Naive thymus-derived CD8-positive, alpha-beta T cell (primary cell): ENCODE results near the gene ECI1. TPM values are rescaled to one million over a fixed set of nuclear protein-coding genes. Genes with fewer than 3 reads are reported as not detected.

Experiments
- ATAC-seq, 2 donors: fragments of 150-1000 bp; cut with Tn5 transposase in 1 of 2; sonication (Bioruptor Pico), chemical (Tn5 transposase) in 1 of 2; 1 replicate in 1 of 2; 2 replicates in 1 of 2; pipeline ENCODE4 v1.10.0; 2021; ENCODE audit warnings: mild to moderate bottlenecking in 2 of 2, moderate library complexity in 2 of 2
- POLR2A ChIA-PET: fragments of 350-600 bp; sonication (Branson Sonifier 250); formaldehyde crosslinking; loops from one replicate; lab custom pipeline; 2021; ENCODE audit warnings: antibody characterized with exemption; lab: Charles Lee
- DNase-seq, 10 donors: peaks; one replicate each; pipeline versions ENCODE4 v3.0.0 to v3.0.0-alpha.2; 2020 to 2022
- H3K27ac Mint-ChIP-seq, 10 donors: one replicate each; pipeline ENCODE4 v1.8.0; 2020 to 2022; ENCODE audit warnings: mild to moderate bottlenecking in 10 of 10, mixed read lengths in 10 of 10, moderate library complexity in 4 of 10, inconsistent platforms in 1 of 10
- H3K27me3 Mint-ChIP-seq, 5 donors: one replicate each; pipeline ENCODE4 v1.8.0; 2021 to 2022; ENCODE audit warnings: mixed read lengths in 5 of 5
- H3K36me3 Mint-ChIP-seq, 3 donors: one replicate each; pipeline ENCODE4 v1.8.0; 2020 to 2022; ENCODE audit warnings: mixed read lengths in 3 of 3, mild to moderate bottlenecking in 2 of 3, inconsistent platforms in 1 of 3
- H3K4me1 Mint-ChIP-seq, 4 donors: one replicate each; pipeline ENCODE4 v1.8.0; 2021 to 2022; ENCODE audit warnings: mixed read lengths in 4 of 4
- H3K4me3 Mint-ChIP-seq, 10 donors: one replicate each; pipeline ENCODE4 v1.8.0; 2020 to 2022; ENCODE audit warnings: mild to moderate bottlenecking in 10 of 10, mixed read lengths in 10 of 10, moderate library complexity in 6 of 10, inconsistent platforms in 1 of 10
- H3K9me3 Mint-ChIP-seq, 9 donors: one replicate each; pipeline ENCODE4 v1.8.0; 2020 to 2022; ENCODE audit warnings: mixed read lengths in 9 of 9, mild to moderate bottlenecking in 3 of 9, inconsistent platforms in 1 of 9, moderate library complexity in 1 of 9
- polyA plus RNA-seq, 3 donors: library from polyadenylated mRNA; unstranded; fragments of 300-500 nt; fragmentation: Illumina TruSeq; gene quantifications; one replicate each; pipeline ENCODE4 v1.2.3, GENCODE V29; 2021
- total RNA-seq, 8 experiments: library from RNA in 2 of 8; stranded (reverse) in 2 of 8; gene quantifications; one replicate each; pipeline ENCODE4 v1.2.3 and lab custom pipeline; 2021 to 2026

Gene ECI1
- total and polyA plus RNA-seq, 5 experiments from 2014 or later = 22.1 to 40.4 (median 30.6) TPM

GRCh38 chr16:2286550-2286949, 35.2 kb upstream of the ECI1 start:
- no peak overlapping the region for H3K27ac Mint-ChIP-seq
- H3K27me3 Mint-ChIP-seq = no peaks in the 10 kb centered on the region
- POLR2A ChIA-PET = no interaction called here
- no peaks in the 10 kb centered on the region for H3K4me1 Mint-ChIP-seq
- H3K36me3 Mint-ChIP-seq = peaks cover 0 to 3% (median 0%) of the 10 kb centered on the region in 3 donors
- DNase-seq = no peak
- no peaks in the 10 kb centered on the region for H3K9me3 Mint-ChIP-seq
- no peak overlapping the region for H3K4me3 Mint-ChIP-seq
- ATAC-seq = no peak

- ATAC-seq = no peak
- Mint-ChIP-seq H3K36me3 (peaks cover 0 to 2% (median 0%) of the 10 kb centered on the region in 3 donors), H3K4me3 (no peak overlapping the region), H3K4me1 (no peaks in the 10 kb centered on the region), H3K27me3 (no peaks in the 10 kb centered on the region), H3K27ac (peak overlapping the region in 1 of 10 donors; percentile 34), H3K9me3 (no peaks in the 10 kb centered on the region)
- POLR2A ChIA-PET = no interaction called here
- no peak for DNase-seq
These were observed 34.4 kb upstream of the ECI1 start for GRCh38 chr16:2285731-2286191.

- H3K27me3 Mint-ChIP-seq = no peaks in the 10 kb centered on the region
- no peaks in the 10 kb centered on the region for H3K36me3 Mint-ChIP-seq
- H3K4me3 Mint-ChIP-seq = no peak overlapping the region
- H3K4me1 Mint-ChIP-seq = no peaks in the 10 kb centered on the region
- ATAC-seq (no peak), DNase-seq (no peak)
- no peak overlapping the region for H3K27ac Mint-ChIP-seq
- H3K9me3 Mint-ChIP-seq = no peaks in the 10 kb centered on the region
- POLR2A ChIA-PET = no interaction called here
These were observed 33.6 kb upstream of the ECI1 start for GRCh38 chr16:2284797-2285576.

- no peaks in the 10 kb centered on the region for H3K36me3 Mint-ChIP-seq
- POLR2A ChIA-PET = no interaction called here
- H3K9me3 Mint-ChIP-seq = no peaks in the 10 kb centered on the region
- no peaks in the 10 kb centered on the region for H3K27me3 Mint-ChIP-seq
- no peak overlapping the region for H3K4me3 Mint-ChIP-seq
- H3K4me1 Mint-ChIP-seq = no peaks in the 10 kb centered on the region
- H3K27ac Mint-ChIP-seq = no peak overlapping the region
- DNase-seq = no peak
- ATAC-seq = no peak
These were observed 32.8 kb upstream of the ECI1 start for GRCh38 chr16:2284001-2284770.

GRCh38 chr16:2282866-2283555, 31.6 kb upstream of the ECI1 start:
- Mint-ChIP-seq H3K36me3 (no peaks in the 10 kb centered on the region), H3K9me3 (no peaks in the 10 kb centered on the region), H3K27me3 (no peaks in the 10 kb centered on the region), H3K4me3 (no peak overlapping the region), H3K27ac (peak overlapping the region in 1 of 10 donors; percentile 13), H3K4me1 (no peaks in the 10 kb centered on the region)
- ATAC-seq (no peak), DNase-seq (no peak)
- POLR2A ChIA-PET = no interaction called here

GRCh38 chr16:2282262-2282661, 30.9 kb upstream of the ECI1 start:
- Mint-ChIP-seq H3K36me3 (no peaks in the 10 kb centered on the region), H3K27me3 (no peaks in the 10 kb centered on the region), H3K4me1 (peaks cover 0 to 2% (median 0%) of the 10 kb centered on the region in 4 donors), H3K27ac (no peak overlapping the region), H3K9me3 (no peaks in the 10 kb centered on the region), H3K4me3 (no peak overlapping the region)
- POLR2A ChIA-PET = no interaction called here
- DNase-seq (no peak), ATAC-seq (no peak)

DNA sequence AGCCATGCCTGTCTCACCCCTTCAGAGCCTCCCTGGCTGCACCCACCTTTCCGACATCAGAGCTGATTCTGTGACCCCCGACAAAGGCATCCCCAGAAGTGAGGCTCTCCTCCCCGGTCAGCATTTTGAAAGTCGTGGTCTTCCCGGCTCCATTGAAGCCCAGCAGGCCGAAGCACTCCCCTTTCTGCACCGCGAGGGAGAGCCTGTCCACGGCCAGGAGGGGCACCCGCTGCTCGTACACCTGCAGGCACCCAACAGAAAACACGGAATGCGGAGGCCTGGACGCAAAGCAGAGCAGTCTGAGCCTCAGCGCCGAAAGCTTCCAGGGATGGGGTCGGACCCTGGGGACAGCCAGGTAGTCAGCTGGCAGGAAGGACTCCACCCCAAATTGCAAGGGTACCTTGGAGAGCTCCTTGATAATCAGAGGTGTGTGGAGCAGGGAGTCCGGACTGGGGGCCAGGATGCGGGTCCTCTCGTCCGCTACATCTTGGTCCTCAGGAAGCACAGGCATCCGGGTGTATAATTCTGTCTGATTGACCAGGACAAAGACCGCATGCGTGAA, 29.7 kb upstream of the ECI1 start:
- POLR2A ChIA-PET = no interaction called here
- Mint-ChIP-seq H3K4me3 (no peak overlapping the region), H3K27ac (peak overlapping the region in 2 of 10 donors; percentile 15 to 16), H3K4me1 (peaks cover 0 to 2% (median 0%) of the 10 kb centered on the region in 4 donors), H3K9me3 (no peaks in the 10 kb centered on the region), H3K36me3 (no peaks in the 10 kb centered on the region), H3K27me3 (no peaks in the 10 kb centered on the region)
- ATAC-seq = no peak
- DNase-seq = no peak

DNA sequence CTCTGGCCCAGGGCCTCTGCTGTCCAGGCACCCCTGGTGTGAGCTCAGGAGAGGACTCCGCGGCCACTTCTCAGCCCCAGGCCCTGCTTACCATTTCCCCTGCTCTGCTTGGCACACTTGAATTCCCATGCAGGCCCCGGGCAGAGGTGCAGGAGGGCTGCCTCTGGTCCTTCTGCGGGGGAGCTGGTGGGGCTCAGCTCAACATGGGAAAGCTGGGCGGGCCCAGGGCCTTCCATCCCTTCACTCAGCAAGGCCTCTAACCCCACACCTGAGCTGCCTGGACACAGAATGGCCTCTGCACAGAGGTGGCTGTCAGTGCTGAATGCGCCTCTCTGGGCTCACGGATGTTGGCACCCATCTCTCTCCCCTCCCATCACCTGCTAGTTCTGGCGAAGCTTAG, 29.1 kb upstream of the ECI1 start:
- Mint-ChIP-seq H3K9me3 (no peaks in the 10 kb centered on the region), H3K4me1 (peaks cover 0 to 2% (median 0%) of the 10 kb centered on the region in 4 donors), H3K27ac (peak overlapping the region in 1 of 10 donors; percentile 16), H3K27me3 (no peaks in the 10 kb centered on the region), H3K36me3 (no peaks in the 10 kb centered on the region), H3K4me3 (no peak overlapping the region)
- DNase-seq (no peak), ATAC-seq (no peak)
- POLR2A ChIA-PET = no interaction called here

GRCh38 chr16:2278956-2279800, 27.8 kb upstream of the ECI1 start:
- Mint-ChIP-seq H3K4me3 (no peak overlapping the region), H3K27me3 (no peaks in the 10 kb centered on the region), H3K9me3 (no peaks in the 10 kb centered on the region), H3K27ac (no peak overlapping the region), H3K36me3 (no peaks in the 10 kb centered on the region), H3K4me1 (peaks cover 0 to 2% (median 0%) of the 10 kb centered on the region in 4 donors)
- ATAC-seq (no peak), DNase-seq (no peak)
- POLR2A ChIA-PET = interaction anchor here (0.9 kb wide), 1 partner anchor 10 kb away, joined by 4 read pairs; no protein-coding TSS in a partner anchor

DNA sequence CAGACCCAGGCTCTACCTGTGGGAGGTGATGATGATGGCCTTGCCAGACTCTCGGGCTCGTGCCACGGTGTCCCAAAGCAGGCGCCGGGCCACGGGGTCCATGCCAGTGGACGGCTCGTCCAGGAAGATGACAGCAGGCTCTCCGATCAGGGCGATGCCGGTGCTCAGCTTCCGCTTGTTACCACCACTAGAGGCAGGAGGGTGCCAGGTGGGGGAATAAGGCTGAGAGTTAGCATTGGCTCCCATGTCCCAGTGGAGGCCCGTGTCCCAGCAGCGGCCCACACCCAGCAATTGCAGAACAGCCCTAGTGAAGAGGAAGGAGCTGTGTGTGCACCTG, 26.9 kb upstream of the ECI1 start:
- H3K4me1 Mint-ChIP-seq = peaks cover 0 to 2% (median 0%) of the 10 kb centered on the region in 4 donors
- H3K36me3 Mint-ChIP-seq = no peaks in the 10 kb centered on the region
- no peaks in the 10 kb centered on the region for H3K9me3 Mint-ChIP-seq
- ATAC-seq = no peak
- DNase-seq = no peak
- no peaks in the 10 kb centered on the region for H3K27me3 Mint-ChIP-seq
- POLR2A ChIA-PET = interaction anchor here (0.9 kb wide), 1 partner anchor 9 kb away, joined by 4 read pairs; no protein-coding TSS in a partner anchor
- no peak overlapping the region for H3K27ac Mint-ChIP-seq
- no peak overlapping the region for H3K4me3 Mint-ChIP-seq

GRCh38 chr16:2277466-2278271, 26.3 kb upstream of the ECI1 start:
- Mint-ChIP-seq H3K27ac (no peak overlapping the region), H3K9me3 (no peaks in the 10 kb centered on the region), H3K4me3 (no peak overlapping the region), H3K36me3 (no peaks in the 10 kb centered on the region), H3K27me3 (no peaks in the 10 kb centered on the region), H3K4me1 (peaks cover 0 to 2% (median 0%) of the 10 kb centered on the region in 4 donors)
- DNase-seq (no peak), ATAC-seq (no peak)
- POLR2A ChIA-PET = no interaction called here
